MM.1S (cell line): ENCODE data around the gene OLFML1.

Experiments
- EZH2 ChIP-seq: fragments of 300-600 bp; sonication (generic); optimal IDR thresholded peaks from 2 replicates; pipeline ENCODE3; 2017; ENCODE audit warnings: low read depth, mild to moderate bottlenecking, antibody characterized with exemption, low read length, mixed read lengths
- TF ChIP-seq, protein P1 (sequence below): fragments of 300-600 bp; sonication (generic); IDR thresholded peaks from 2 replicates; pipeline ENCODE4 v1.5.1; 2016; ENCODE audit warnings: antibody characterized with exemption, low read length, mixed read lengths

DNA sequence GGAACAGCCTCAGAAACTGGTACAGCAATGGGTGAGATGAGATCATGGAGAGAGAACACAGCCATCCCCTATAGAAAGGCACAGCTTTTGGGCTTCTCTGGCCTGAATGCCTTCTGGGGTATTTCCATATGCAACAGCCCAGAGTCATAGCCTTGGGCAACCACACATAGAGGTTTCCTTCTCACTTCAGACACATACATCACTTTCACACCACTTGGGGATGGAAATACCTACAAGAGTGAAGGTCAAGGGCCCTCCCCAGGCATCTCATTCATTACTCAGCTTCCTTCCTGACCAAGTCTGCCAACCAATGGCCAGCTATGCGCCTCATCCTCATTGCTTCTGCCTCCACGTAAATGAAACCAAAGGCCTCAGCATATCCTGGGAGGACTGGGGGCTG is 17.7 kb upstream of the OLFML1 start:
- TF ChIP-seq, protein P1, sequence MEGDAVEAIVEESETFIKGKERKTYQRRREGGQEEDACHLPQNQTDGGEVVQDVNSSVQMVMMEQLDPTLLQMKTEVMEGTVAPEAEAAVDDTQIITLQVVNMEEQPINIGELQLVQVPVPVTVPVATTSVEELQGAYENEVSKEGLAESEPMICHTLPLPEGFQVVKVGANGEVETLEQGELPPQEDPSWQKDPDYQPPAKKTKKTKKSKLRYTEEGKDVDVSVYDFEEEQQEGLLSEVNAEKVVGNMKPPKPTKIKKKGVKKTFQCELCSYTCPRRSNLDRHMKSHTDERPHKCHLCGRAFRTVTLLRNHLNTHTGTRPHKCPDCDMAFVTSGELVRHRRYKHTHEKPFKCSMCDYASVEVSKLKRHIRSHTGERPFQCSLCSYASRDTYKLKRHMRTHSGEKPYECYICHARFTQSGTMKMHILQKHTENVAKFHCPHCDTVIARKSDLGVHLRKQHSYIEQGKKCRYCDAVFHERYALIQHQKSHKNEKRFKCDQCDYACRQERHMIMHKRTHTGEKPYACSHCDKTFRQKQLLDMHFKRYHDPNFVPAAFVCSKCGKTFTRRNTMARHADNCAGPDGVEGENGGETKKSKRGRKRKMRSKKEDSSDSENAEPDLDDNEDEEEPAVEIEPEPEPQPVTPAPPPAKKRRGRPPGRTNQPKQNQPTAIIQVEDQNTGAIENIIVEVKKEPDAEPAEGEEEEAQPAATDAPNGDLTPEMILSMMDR: no peak
- TF ChIP-seq EZH2: no peak
